ENCODE results near the gene AGMAT. TPM values are rescaled to one million over a fixed set of nuclear protein-coding genes. Genes with fewer than 3 reads are reported as not detected.

AGMAT gene
- total and polyA plus RNA-seq, 2 experiments from 2014 or later: 0.12 to 0.45 TPM

- TF ChIP-seq, protein P1, sequence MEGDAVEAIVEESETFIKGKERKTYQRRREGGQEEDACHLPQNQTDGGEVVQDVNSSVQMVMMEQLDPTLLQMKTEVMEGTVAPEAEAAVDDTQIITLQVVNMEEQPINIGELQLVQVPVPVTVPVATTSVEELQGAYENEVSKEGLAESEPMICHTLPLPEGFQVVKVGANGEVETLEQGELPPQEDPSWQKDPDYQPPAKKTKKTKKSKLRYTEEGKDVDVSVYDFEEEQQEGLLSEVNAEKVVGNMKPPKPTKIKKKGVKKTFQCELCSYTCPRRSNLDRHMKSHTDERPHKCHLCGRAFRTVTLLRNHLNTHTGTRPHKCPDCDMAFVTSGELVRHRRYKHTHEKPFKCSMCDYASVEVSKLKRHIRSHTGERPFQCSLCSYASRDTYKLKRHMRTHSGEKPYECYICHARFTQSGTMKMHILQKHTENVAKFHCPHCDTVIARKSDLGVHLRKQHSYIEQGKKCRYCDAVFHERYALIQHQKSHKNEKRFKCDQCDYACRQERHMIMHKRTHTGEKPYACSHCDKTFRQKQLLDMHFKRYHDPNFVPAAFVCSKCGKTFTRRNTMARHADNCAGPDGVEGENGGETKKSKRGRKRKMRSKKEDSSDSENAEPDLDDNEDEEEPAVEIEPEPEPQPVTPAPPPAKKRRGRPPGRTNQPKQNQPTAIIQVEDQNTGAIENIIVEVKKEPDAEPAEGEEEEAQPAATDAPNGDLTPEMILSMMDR (IDR thresholded peaks at IDR 0.05; ENCODE audit: low read depth, low read length): no peak
- no peaks in the 10 kb centered on the region for H3K4me1 ChIP-seq (ENCODE audit: low read depth)
- peaks cover 7% of the 10 kb centered on the region for H3K27me3 ChIP-seq
- no peak overlapping the region for H3K27ac ChIP-seq
- DNase-seq (ENCODE audit: low read depth in 1 of 2, low spot score in 1 of 2): no peak
- H3K36me3 ChIP-seq: no peaks in the 10 kb centered on the region
- H3K4me3 ChIP-seq: no peak overlapping the region
- no peaks in the 10 kb centered on the region for H3K9me3 ChIP-seq (ENCODE audit: low read depth)
Measured at GRCh38 chr1:15579683-15580047, 5.2 kb downstream of the AGMAT start.

DNA sequence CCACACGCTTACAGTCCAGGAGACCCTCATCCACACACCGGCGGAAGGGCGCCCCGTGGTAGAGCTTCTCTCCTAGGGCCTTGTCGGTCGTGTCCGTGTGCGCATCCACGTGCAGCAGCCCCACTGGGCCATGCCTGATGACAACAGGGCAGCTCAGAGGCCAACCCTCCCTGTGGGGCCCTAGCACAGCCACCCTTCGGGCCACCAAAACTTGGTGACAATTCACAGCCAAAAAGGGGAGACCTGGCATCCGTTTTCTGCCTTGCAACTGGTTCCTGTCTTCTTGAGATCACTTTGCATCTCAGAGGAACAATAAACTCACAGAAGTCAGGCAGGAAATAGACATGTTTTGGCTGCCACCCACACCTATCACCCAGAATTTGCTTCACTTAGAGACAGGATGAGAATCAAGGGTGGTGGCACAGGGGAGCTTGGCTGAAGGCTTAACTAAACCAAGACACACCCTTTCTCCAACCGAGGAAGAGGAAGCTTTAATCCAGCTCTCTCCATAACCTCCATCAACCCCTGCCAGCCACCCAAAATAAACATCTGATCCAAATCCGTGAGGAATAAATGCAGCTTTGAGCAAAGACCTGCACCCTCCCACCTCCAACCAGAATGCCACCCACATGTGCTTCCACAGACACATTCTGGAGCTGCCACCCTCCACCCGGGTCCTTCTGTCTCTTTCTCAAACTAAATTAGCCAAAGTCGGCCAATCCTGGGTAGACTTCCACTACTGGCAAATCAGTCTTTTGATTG, 5.7 kb downstream of the AGMAT start:
- no peaks in the 10 kb centered on the region for H3K9me3 ChIP-seq (ENCODE audit: low read depth)
- H3K27ac ChIP-seq: no peak overlapping the region
- no peaks in the 10 kb centered on the region for H3K4me1 ChIP-seq (ENCODE audit: low read depth)
- H3K36me3 ChIP-seq: no peaks in the 10 kb centered on the region
- H3K4me3 ChIP-seq: no peak overlapping the region
- TF ChIP-seq, protein P1 (IDR thresholded peaks at IDR 0.05; ENCODE audit: low read depth, low read length): no peak
- no peak for DNase-seq (ENCODE audit: low read depth in 1 of 2, low spot score in 1 of 2)
- H3K27me3 ChIP-seq: peaks cover 2% of the 10 kb centered on the region

DNA sequence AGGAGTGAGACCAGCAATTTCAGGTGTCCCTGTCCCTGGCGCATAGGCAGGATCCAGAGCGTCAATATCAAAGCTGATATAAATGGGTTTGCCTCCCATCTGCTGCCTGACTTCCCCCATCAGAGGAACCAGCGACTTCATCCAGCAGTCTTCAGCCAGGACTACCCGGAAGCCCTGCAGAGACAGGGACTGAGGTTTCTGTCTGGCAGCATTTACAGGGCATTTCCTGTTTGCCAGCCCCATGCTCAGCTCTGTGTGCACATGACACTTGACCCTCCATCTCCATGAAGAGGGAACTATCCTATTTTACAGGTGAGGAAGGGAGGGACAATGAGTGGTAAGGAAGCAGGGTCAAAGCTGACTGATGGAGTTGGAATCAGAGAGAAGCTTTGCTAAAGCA, 7.2 kb downstream of the AGMAT start:
- TF ChIP-seq, protein P1 (IDR thresholded peaks at IDR 0.05; ENCODE audit: low read depth, low read length): no peak
- no peak overlapping the region for H3K27ac ChIP-seq
- H3K9me3 ChIP-seq (ENCODE audit: low read depth): no peaks in the 10 kb centered on the region
- no peaks in the 10 kb centered on the region for H3K36me3 ChIP-seq
- no peaks in the 10 kb centered on the region for H3K27me3 ChIP-seq
- DNase-seq (ENCODE audit: low read depth in 1 of 2, low spot score in 1 of 2): no peak
- H3K4me1 ChIP-seq (ENCODE audit: low read depth): no peaks in the 10 kb centered on the region
- no peak overlapping the region for H3K4me3 ChIP-seq

DNA sequence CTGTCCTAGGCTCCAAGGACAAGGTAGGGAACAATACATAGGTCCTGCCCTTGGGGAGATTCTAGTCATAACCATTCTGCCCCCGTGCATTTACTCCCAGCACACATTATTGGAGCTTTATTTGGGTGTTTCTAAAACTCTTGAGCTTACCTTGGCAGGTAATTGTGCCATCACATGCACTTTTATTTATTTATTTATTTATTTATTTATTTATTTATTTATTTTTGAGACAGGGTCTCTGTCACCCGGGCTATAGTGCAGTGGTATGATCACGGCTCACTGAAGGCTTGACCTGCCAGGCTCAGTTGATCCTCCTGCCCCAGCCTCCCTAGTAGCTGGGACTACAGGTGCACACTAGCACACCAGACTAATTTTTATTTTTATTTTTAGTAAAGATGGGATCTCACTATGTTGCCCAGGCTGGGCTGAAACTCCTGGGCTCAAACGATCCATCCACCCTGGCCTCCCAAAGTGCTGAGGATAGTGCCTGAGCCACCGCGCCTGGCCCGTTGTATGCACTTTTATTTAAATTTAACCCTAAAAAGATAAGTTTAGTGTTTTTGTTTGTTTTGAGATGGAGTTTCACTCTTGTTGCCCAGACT, 9.2 kb downstream of the AGMAT start:
- H3K4me3 ChIP-seq: no peak overlapping the region
- TF ChIP-seq, protein P1 (IDR thresholded peaks at IDR 0.05; ENCODE audit: low read depth, low read length): no peak
- H3K27ac ChIP-seq: no peak overlapping the region
- no peaks in the 10 kb centered on the region for H3K27me3 ChIP-seq
- peaks cover 9% of the 10 kb centered on the region for H3K36me3 ChIP-seq
- DNase-seq (ENCODE audit: low read depth in 1 of 2, low spot score in 1 of 2): no peak
- no peaks in the 10 kb centered on the region for H3K9me3 ChIP-seq (ENCODE audit: low read depth)
- H3K4me1 ChIP-seq (ENCODE audit: low read depth): no peaks in the 10 kb centered on the region

DNA sequence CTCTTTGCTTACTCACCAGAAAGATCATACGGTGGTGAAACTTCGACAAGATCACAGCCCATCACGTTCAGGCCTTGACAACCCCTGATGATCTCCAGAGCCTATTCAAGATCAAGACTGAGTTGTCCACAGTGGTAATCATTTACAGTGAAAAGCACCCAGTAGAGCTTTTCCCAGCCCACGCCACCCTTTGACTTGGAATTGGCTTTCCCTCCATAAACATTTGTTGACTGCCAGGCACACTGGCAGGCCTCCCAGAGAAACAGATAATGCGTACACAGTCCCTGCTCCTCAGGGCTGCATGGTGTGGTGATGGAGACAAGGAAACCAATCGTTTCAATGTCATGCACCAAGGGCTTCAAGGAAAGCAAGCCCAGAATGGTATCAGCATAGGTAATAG, 10.1 kb downstream of the AGMAT start:
- H3K27me3 ChIP-seq: no peaks in the 10 kb centered on the region
- H3K4me1 ChIP-seq (ENCODE audit: low read depth): no peaks in the 10 kb centered on the region
- no peak for DNase-seq (ENCODE audit: low read depth in 1 of 2, low spot score in 1 of 2)
- H3K36me3 ChIP-seq: peaks cover 15% of the 10 kb centered on the region
- no peak overlapping the region for H3K27ac ChIP-seq
- TF ChIP-seq, protein P1 (IDR thresholded peaks at IDR 0.05; ENCODE audit: low read depth, low read length): no peak
- H3K4me3 ChIP-seq: no peak overlapping the region
- H3K9me3 ChIP-seq (ENCODE audit: low read depth): no peaks in the 10 kb centered on the region

Data from cardiac muscle cell (in vitro differentiated cells and primary cell).